ENCODE measurements around the gene DTNBP1. TPM values are rescaled to one million over a fixed set of nuclear protein-coding genes. Genes with fewer than 3 reads are reported as not detected.

DTNBP1 gene
- total and polyA plus RNA-seq, 4 donors, result 3.1 to 6.0 (median 4.3) TPM

GRCh38 chr6:15697895-15698294, 35.1 kb upstream of the DTNBP1 start:
- H3K27me3 ChIP-seq (ENCODE audit: control insufficient read depth in 4 of 4, insufficient read depth in 4 of 4, low read length in 3 of 4), result no peaks in the 10 kb centered on the region
- TF ChIP-seq TAF1 (conservative IDR thresholded peaks at IDR 0.05) (no peak), MAX (IDR thresholded peaks at IDR 0.05) (no peak), CTCF (IDR thresholded peaks at IDR 0.05; ENCODE audit: low read depth, low read length, missing input control) (no peak)
- no peaks in the 10 kb centered on the region for H3K4me1 ChIP-seq (ENCODE audit: control insufficient read depth in 4 of 4, insufficient read depth in 4 of 4, low read length in 3 of 4)
- H3K9me3 ChIP-seq (ENCODE audit: control insufficient read depth in 4 of 4, low read length in 3 of 4), result no peaks in the 10 kb centered on the region
- DNase-seq (ENCODE audit: low spot score), result no peak
- H3K9ac ChIP-seq (ENCODE audit: low read depth in 1 of 2, low read length in 2 of 2), result no peak overlapping the region
- H3K4me3 ChIP-seq (ENCODE audit: low read depth in 1 of 3, low read length in 3 of 3), result no peak overlapping the region
- no peaks in the 10 kb centered on the region for H3K36me3 ChIP-seq (ENCODE audit: control insufficient read depth in 4 of 4, insufficient read depth in 3 of 4, low read depth in 1 of 4, low read length in 3 of 4)
- WGBS, result 93% methylated on average over 4 of the region's 4 CpGs
- no peak overlapping the region for H3K27ac ChIP-seq (ENCODE audit: low read depth in 1 of 2, low read length in 2 of 2)

GRCh38 chr6:15691250-15691869, 28.5 kb upstream of the DTNBP1 start:
- Histone ChIP-seq H3K4me3 (ENCODE audit: low read depth in 1 of 3, low read length in 3 of 3) (no peak overlapping the region), H3K36me3 (ENCODE audit: control insufficient read depth in 4 of 4, insufficient read depth in 3 of 4, low read depth in 1 of 4, low read length in 3 of 4) (no peaks in the 10 kb centered on the region), H3K9me3 (ENCODE audit: control insufficient read depth in 4 of 4, low read length in 3 of 4) (no peaks in the 10 kb centered on the region), H3K9ac (ENCODE audit: low read depth in 1 of 2, low read length in 2 of 2) (no peak overlapping the region), H3K27ac (ENCODE audit: low read depth in 1 of 2, low read length in 2 of 2) (peak overlapping the region; percentile 3 to 42), H3K27me3 (ENCODE audit: control insufficient read depth in 4 of 4, insufficient read depth in 4 of 4, low read length in 3 of 4) (no peaks in the 10 kb centered on the region), H3K4me1 (ENCODE audit: control insufficient read depth in 4 of 4, insufficient read depth in 4 of 4, low read length in 3 of 4) (peaks cover 3 to 11% (median 11%) of the 10 kb centered on the region in 4 donors)
- whole genome bisulfite sequencing, result 19% methylated on average over 23 of the region's 23 CpGs
- TF ChIP-seq JUND (IDR thresholded peaks at IDR 0.05) (peak in 1 of 2 donors; percentile 44), YY1 (IDR thresholded peaks at IDR 0.05) (no peak), RAD21 (IDR thresholded peaks at IDR 0.05) (peak; percentile 100), RXRA (IDR thresholded peaks at IDR 0.05) (peak; percentile 45 to 54), NR2F2 (IDR thresholded peaks at IDR 0.05) (peak; percentile 12), GABPA (IDR thresholded peaks at IDR 0.05 in 1 of 2, conservative IDR thresholded peaks at IDR 0.05 in 1 of 2) (no peak), HNF4A (conservative IDR thresholded peaks at IDR 0.05) (peak in 1 of 2 donors; percentile 14), CTCF (IDR thresholded peaks at IDR 0.05; ENCODE audit: low read depth, low read length, missing input control) (peak; percentile 100)
- DNase-seq (ENCODE audit: low spot score), result peak; percentile 76

GRCh38 chr6:15690510-15690909, 27.7 kb upstream of the DTNBP1 start:
- Histone ChIP-seq H3K27ac (ENCODE audit: low read depth in 1 of 2, low read length in 2 of 2) (peak overlapping the region; percentile 3 to 42), H3K9ac (ENCODE audit: low read depth in 1 of 2, low read length in 2 of 2) (no peak overlapping the region), H3K4me3 (ENCODE audit: low read depth in 1 of 3, low read length in 3 of 3) (no peak overlapping the region), H3K4me1 (ENCODE audit: control insufficient read depth in 4 of 4, insufficient read depth in 4 of 4, low read length in 3 of 4) (peaks cover 3 to 11% (median 11%) of the 10 kb centered on the region in 4 donors), H3K27me3 (ENCODE audit: control insufficient read depth in 4 of 4, insufficient read depth in 4 of 4, low read length in 3 of 4) (no peaks in the 10 kb centered on the region), H3K36me3 (ENCODE audit: control insufficient read depth in 4 of 4, insufficient read depth in 3 of 4, low read depth in 1 of 4, low read length in 3 of 4) (no peaks in the 10 kb centered on the region), H3K9me3 (ENCODE audit: control insufficient read depth in 4 of 4, low read length in 3 of 4) (no peaks in the 10 kb centered on the region)
- no peak for DNase-seq (ENCODE audit: low spot score)
- TF ChIP-seq GABPA (IDR thresholded peaks at IDR 0.05 in 1 of 2, conservative IDR thresholded peaks at IDR 0.05 in 1 of 2) (peak in 1 of 2 donors; percentile 40), CTCF (IDR thresholded peaks at IDR 0.05; ENCODE audit: low read depth, low read length, missing input control) (no peak), ZBTB33 (IDR thresholded peaks at IDR 0.05) (no peak), RAD21 (IDR thresholded peaks at IDR 0.05) (no peak), HNF4A (conservative IDR thresholded peaks at IDR 0.05) (peak; percentile 42 to 44), RXRA (IDR thresholded peaks at IDR 0.05) (peak in 1 of 2 donors; percentile 36), NR2F2 (IDR thresholded peaks at IDR 0.05) (peak; percentile 35), TAF1 (conservative IDR thresholded peaks at IDR 0.05) (no peak), ATF3 (IDR thresholded peaks at IDR 0.05) (no peak), EGR1 (IDR thresholded peaks at IDR 0.05; ENCODE audit: low read depth in 2 of 2) (no peak)

All from liver (tissue), 9 donors.